SKM-1 (cell line): ENCODE data around the gene TM7SF3.
A peak's percentile ranks its signal among the peaks of the same experiment; 100 is the strongest.
"Not testable (repeated sequence)": the region's sequence is repeated elsewhere in the genome, so short reads cannot be mapped to it uniquely, and the experiment has no call there.

ENCODE experiments used
- DNase-seq: peaks from one replicate; lab custom pipeline; 2025; ENCODE audit not compliant: unreplicated experiment; lab: John Stamatoyannopoulos, UW

The TM7SF3 gene, protein sequence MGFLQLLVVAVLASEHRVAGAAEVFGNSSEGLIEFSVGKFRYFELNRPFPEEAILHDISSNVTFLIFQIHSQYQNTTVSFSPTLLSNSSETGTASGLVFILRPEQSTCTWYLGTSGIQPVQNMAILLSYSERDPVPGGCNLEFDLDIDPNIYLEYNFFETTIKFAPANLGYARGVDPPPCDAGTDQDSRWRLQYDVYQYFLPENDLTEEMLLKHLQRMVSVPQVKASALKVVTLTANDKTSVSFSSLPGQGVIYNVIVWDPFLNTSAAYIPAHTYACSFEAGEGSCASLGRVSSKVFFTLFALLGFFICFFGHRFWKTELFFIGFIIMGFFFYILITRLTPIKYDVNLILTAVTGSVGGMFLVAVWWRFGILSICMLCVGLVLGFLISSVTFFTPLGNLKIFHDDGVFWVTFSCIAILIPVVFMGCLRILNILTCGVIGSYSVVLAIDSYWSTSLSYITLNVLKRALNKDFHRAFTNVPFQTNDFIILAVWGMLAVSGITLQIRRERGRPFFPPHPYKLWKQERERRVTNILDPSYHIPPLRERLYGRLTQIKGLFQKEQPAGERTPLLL

GRCh38 chr12:27014085-27014858 lies at the start of gene TM7SF3:
TM7SF3 (minus strand) TSS chr12:27014384; CDS start chr12:27014168, 216 bp downstream.
- DNase-seq = peak; percentile 68

GRCh38 chr12:27063250-27063851 lies 49.2 kb upstream of the TM7SF3 start:
- DNase-seq = no peak

GRCh38 chr12:27061317-27061716 lies 47.1 kb upstream of the TM7SF3 start:
- no peak for DNase-seq

DNA sequence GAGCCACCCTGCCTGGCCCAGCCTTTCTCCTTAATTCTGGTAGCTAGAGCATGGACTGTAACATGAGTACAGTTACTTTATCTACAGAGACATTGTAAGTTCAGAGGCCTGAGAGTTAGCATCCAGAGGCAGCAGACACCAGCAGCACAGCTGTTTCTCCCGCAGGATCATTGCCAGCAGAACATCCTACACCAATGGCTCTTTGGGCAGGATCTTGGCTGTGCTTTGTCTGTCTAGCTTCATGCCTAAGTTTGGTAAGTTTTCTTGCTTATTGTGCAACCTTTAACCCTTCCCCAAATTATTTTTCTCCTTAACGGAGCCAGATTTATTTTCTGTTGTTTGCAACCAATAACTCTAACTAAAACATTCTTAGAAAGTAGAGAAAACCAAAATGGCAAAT lies 46.6 kb upstream of the TM7SF3 start:
- DNase-seq = no peak

GRCh38 chr12:27057543-27057942 lies 43.4 kb upstream of the TM7SF3 start:
- no peak for DNase-seq

DNA sequence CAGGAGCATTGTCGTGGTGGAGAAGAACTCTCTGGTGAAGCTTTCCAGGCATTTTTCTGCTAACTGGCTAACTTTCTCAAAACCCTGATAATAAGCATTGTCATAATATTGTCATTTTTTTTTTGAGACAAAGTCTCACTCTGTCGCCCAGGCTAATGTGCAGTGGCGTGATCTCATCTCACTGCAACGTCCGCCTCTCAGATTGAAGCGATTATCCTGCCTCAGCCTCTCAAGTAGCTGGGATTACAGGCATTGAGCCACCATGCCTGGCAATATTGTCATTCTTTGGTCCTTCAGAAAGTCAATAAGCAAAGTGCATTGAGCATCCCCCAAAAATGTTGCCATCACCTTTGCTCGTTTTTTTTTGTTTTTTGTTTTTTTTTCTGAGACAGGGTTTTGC lies 41.8 kb upstream of the TM7SF3 start:
- no peak for DNase-seq

DNA sequence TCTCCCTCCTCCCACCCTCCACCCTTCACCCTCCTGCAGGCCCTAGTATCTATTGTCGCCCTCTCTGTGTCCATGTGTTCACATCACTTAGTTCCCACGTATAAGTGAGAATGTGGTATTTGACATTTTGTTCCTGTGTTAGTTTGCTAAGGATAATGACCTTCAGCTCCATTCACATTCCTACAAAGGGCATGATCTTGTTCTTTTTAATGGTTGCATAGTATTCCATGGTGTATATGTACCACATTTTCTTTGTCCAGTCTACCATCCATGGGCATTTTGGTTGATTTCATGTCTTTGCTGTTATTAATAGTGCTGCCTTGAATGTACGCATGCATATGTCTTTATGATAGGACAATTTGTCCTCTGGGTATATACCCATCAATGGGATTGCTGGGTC lies 38.6 kb upstream of the TM7SF3 start:
- DNase-seq = no peak

DNA sequence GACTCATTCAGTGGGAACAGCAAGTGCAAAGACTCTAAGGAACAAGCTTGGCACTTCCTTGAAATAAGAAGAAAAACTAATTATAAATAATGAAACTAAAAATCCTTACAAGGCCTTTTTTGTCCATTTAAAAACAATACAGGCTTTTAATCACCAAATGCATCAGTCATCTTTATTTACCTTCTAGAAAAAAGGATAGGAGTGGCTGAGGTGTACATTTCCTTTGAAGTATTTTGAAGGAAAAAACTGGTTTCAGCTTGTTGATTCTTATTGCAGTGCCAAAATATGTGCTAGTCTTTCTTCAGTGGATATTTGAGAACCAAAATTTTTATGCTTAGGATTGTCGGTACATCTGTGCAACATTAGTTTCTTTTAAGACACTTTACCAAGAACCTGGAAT lies 38.0 kb upstream of the TM7SF3 start:
- no peak for DNase-seq

DNA sequence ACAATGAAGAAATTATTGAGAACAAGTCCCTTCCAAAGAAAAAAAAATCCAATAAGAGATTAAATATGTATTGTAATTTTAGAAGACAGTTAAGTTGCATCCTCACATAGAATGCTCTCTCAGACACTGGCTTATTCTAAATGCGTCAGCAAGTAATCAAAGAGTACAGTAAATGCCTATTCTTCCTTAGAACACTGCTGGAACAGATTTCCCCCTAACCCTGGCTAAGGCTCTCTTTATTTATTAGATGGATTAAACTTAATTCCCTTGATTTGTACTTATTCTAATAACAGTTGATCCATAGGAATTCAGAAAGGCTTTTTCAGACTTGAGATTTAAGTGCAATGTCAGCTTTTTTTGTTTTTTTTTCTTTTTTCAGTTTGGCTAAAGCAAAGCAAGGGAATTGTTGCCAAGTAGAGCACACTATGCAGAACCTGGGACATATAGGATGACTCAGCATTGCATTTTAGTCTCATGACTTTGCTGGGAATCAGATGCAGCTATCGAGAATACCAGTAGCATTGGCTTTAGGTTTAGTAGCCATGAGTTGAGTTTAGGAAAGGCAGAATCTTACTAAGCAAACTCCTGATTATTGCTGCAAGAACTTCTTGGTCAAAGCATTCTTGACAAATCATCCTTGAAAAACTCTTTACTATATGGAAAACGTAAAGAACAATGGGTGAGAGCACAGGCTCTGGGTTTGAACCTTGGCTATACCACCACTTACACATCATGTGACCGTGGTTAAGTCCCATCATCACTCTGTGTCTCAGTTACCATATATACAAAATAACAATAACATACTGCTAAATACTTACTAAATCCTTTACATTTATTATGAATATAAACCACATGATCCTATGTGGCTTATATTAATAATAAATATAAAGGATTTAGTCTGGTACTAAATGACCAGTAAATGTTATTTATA lies 34.9 kb upstream of the TM7SF3 start:
- DNase-seq = no peak

- DNase-seq = not testable (repeated sequence)
Observed at GRCh38 chr12:27042018-27042417, 27.8 kb upstream of the TM7SF3 start.

DNA sequence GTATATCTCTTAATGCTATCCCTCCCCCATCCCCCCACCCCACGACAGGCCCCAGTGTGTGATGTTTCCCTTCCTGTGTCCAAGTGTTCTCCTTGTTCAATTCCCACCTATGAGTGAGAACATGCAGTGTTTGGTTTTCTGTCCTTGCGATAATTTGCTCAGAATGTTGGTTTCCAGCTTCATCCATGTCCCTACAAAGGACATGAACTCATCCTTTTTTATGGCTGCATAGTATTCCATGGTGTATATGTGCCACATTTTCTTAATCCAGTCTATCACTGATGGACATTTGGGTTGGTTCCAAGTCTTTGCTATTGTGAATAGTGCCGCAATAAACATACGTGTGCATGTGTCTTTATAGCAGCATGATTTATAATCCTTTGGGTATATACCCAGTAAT lies 26.5 kb upstream of the TM7SF3 start:
- not testable (repeated sequence) for DNase-seq

- DNase-seq = no peak
Observed at GRCh38 chr12:27034607-27035293, 20.6 kb upstream of the TM7SF3 start.

DNA sequence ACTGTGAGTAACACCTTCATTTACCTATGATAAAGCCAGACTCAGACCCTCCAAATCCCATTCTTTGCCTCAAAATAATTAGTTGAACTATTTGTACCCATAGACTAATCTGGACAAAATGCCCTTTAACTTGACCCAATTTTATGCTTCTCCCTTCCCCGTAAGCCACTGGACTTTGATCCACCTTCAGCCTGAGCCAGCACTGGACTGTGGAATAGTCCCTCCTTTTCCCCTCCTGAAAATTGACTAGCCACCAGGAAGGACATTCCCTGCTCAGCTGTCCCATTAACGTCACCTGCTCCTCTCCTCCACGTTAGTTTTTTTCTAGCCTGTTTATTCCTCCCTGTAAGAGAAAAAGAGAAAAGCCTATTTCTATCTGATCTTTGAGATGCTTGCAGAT lies 18.5 kb upstream of the TM7SF3 start:
- no peak for DNase-seq

GRCh38 chr12:27031531-27031930 lies 17.3 kb upstream of the TM7SF3 start:
- no peak for DNase-seq

DNA sequence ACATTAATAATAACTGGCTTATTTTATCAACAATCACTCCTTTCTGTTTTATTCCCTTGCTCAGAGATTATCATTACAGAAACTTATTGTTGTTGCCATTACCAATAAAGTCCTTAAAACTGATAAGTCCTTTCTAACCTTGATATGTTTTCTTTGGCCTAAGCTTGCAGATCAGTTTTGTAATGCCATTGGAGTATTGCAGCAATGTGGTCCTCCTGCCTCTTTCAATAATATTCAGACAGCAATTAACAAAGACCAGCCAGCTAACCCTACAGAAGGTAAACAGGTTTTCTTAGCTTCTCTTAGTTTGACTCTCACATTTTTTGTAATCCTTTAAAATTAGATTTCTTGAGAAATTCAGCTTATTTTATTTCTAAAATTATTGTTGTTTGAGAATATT lies 12.1 kb upstream of the TM7SF3 start:
- DNase-seq = no peak

- DNase-seq = no peak
Observed at GRCh38 chr12:27025116-27025515, 10.9 kb upstream of the TM7SF3 start.

DNA sequence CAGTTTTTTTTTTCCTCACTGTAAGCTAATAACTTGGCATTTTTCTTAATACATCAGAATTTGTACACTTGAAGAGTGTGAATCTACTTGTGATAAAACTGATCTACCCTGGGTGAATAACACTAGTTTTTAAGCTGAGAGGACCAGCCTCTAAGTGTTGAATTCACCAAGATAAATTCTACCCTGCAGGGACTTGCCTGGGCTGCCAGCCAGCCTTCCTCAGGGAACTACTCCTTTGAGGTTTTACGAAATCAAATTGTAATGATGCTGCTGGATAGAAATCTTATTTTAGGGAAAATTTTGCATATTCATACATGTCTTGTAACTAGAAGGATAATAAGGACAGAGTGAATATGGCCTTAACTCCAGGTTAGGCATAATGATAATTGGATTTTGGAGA lies 10.1 kb upstream of the TM7SF3 start:
- DNase-seq = no peak

- DNase-seq = no peak
Observed at GRCh38 chr12:27020761-27021160, 6.6 kb upstream of the TM7SF3 start.

- DNase-seq = no peak
Observed at GRCh38 chr12:27018037-27018436, 3.9 kb upstream of the TM7SF3 start.
